HK-2 (cell line): ENCODE data around the gene EYS.
"Not testable (repeated sequence)": the region's sequence is repeated elsewhere in the genome, so short reads cannot be mapped to it uniquely, and the experiment has no call there.

Experiments
- DNase-seq: peaks from one replicate; pipeline ENCODE4 v3.0.0-alpha.2; 2018; ENCODE audit not compliant: unreplicated experiment

Gene EYS

GRCh38 chr6:64049736-64050135 lies 1657.3 kb downstream of the EYS start:
- DNase-seq: no peak

- no peak for DNase-seq
Measured at GRCh38 chr6:64046746-64047208, 1660.2 kb downstream of the EYS start.

- DNase-seq: no peak
Measured at GRCh38 chr6:64041373-64041772, 1665.7 kb downstream of the EYS start.

GRCh38 chr6:64040113-64040512 lies 1666.9 kb downstream of the EYS start:
- DNase-seq: no peak

- DNase-seq: no peak
Measured at GRCh38 chr6:64037427-64037826, 1669.6 kb downstream of the EYS start.

GRCh38 chr6:64034910-64035655 lies 1671.9 kb downstream of the EYS start:
- no peak for DNase-seq

- DNase-seq: no peak
Measured at GRCh38 chr6:64034291-64034690, 1672.7 kb downstream of the EYS start.

- DNase-seq: not testable (repeated sequence)
Measured at GRCh38 chr6:64030950-64031618, 1675.9 kb downstream of the EYS start.

GRCh38 chr6:64023693-64024092 lies 1683.3 kb downstream of the EYS start:
- DNase-seq: no peak

GRCh38 chr6:64014595-64014994 lies 1692.4 kb downstream of the EYS start:
- DNase-seq: no peak

- no peak for DNase-seq
Measured at GRCh38 chr6:64013011-64013410, 1694.0 kb downstream of the EYS start.

GRCh38 chr6:64012351-64013001 lies 1694.5 kb downstream of the EYS start:
- peak; percentile 10 for DNase-seq

GRCh38 chr6:64010666-64011065 lies 1696.4 kb downstream of the EYS start:
- DNase-seq: no peak

GRCh38 chr6:64010010-64010409 lies 1697.0 kb downstream of the EYS start:
- DNase-seq: no peak

GRCh38 chr6:64006246-64006645 lies 1700.8 kb downstream of the EYS start:
- no peak for DNase-seq

GRCh38 chr6:64000818-64001491 lies 1706.1 kb downstream of the EYS start:
- DNase-seq: no peak

- no peak for DNase-seq
Measured at GRCh38 chr6:63999613-64000012, 1707.4 kb downstream of the EYS start.

- DNase-seq: no peak
Measured at GRCh38 chr6:63998991-63999390, 1708.0 kb downstream of the EYS start.

GRCh38 chr6:63997734-63998133 lies 1709.3 kb downstream of the EYS start:
- DNase-seq: no peak

- DNase-seq: no peak
Measured at GRCh38 chr6:63997221-63997620, 1709.8 kb downstream of the EYS start.

- no peak for DNase-seq
Measured at GRCh38 chr6:63985223-63985622, 1721.8 kb downstream of the EYS start.

GRCh38 chr6:63975699-63976098 lies 1731.3 kb downstream of the EYS start:
- no peak for DNase-seq
